BE2C (cell line): Measurements from ENCODE around the gene TGM2.

ENCODE experiments used
- DNase-seq: peaks from one replicate; pipeline ENCODE4 v3.0.0-alpha.2; 2020
- H3K27me3 ChIP-seq: fragments of 250-450 bp; sonication (Bioruptor Pico); 2 replicates; pipeline ENCODE4 v1.5.1; 2020; ENCODE audit warnings: mild to moderate bottlenecking
- H3K36me3 ChIP-seq: fragments of 250-450 bp; sonication (Bioruptor Pico); 2 replicates; pipeline ENCODE4 v1.5.1; 2020; ENCODE audit warnings: mild to moderate bottlenecking
- H3K4me1 ChIP-seq: fragments of 250-450 bp; sonication (Bioruptor Pico); 2 replicates; pipeline ENCODE4 v1.5.1; 2020
- H3K4me3 ChIP-seq: 2 replicates; pipeline ENCODE4 v1.5.1; 2011; ENCODE audit warnings: low read depth, low read length
- H3K9me3 ChIP-seq: fragments of 250-450 bp; sonication (Bioruptor Pico); 2 replicates; pipeline ENCODE4 v1.5.1; 2020
- TF ChIP-seq, protein P1 (sequence below): IDR thresholded peaks from 2 replicates; pipeline ENCODE4 v1.5.1; 2012; ENCODE audit warnings: mild to moderate bottlenecking, low read depth, low read length

The TGM2 gene

DNA sequence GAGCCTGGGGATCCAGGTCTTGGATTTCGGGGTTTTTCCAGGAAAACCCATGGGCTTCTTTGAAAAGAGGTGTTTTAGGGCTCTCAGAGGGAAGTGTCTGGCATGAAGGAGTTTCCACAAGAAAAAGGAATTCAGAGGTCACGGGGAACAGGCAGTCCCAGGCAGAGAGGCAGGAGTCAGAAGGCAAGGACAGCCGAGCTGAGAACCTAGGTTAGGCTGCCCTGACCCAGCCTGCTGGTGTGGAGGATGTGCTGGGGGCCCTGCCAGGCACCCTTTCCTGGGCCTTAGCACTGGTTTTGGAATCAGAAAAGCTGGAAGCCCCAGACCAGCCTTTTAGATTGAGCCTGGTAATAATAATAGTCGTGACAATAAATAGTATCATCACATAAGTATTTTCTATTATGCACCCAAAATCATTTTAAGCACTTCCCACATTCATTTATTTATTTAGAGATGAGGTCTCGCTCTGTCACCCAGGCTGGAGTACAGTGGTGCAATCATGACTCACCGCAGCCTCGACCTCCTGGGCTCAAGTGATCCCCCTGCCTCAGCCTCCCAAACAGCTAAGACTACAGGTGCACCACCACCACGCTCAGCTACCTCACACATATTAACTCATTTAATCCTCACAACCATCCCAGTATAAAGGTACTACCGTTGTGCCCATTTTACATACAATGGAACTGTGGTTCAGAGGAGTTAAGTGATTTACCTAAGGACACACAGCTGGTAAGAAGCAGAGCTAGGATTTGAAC is 19.9 kb downstream of the TGM2 start:
- Histone ChIP-seq H3K4me3 (no peak overlapping the region), H3K27me3 (no peaks in the 10 kb centered on the region), H3K36me3 (no peaks in the 10 kb centered on the region), H3K4me1 (peaks cover 26% of the 10 kb centered on the region), H3K9me3 (no peaks in the 10 kb centered on the region)
- no peak for DNase-seq
- TF ChIP-seq, protein P1, sequence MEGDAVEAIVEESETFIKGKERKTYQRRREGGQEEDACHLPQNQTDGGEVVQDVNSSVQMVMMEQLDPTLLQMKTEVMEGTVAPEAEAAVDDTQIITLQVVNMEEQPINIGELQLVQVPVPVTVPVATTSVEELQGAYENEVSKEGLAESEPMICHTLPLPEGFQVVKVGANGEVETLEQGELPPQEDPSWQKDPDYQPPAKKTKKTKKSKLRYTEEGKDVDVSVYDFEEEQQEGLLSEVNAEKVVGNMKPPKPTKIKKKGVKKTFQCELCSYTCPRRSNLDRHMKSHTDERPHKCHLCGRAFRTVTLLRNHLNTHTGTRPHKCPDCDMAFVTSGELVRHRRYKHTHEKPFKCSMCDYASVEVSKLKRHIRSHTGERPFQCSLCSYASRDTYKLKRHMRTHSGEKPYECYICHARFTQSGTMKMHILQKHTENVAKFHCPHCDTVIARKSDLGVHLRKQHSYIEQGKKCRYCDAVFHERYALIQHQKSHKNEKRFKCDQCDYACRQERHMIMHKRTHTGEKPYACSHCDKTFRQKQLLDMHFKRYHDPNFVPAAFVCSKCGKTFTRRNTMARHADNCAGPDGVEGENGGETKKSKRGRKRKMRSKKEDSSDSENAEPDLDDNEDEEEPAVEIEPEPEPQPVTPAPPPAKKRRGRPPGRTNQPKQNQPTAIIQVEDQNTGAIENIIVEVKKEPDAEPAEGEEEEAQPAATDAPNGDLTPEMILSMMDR = no peak

DNA sequence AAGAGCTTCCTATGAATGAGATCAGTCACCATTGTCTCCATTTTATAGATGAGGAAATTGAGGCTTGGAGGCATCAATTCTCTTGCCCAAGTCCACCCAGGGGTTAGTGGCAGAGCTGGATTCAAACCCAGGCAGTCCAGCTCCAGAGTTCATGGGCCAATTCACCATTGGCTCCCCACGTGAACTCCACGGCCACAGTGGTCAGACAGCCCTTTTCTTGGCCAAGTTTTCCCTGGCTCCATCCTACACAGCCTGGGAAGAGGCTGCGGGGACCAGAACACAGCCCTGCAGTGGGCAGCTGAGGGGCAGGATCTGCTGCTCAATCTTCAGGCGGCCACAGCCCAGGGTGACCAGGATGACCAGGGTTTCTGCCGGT is 20.5 kb downstream of the TGM2 start:
- H3K27me3 ChIP-seq = no peaks in the 10 kb centered on the region
- H3K36me3 ChIP-seq = no peaks in the 10 kb centered on the region
- no peaks in the 10 kb centered on the region for H3K9me3 ChIP-seq
- peaks cover 31% of the 10 kb centered on the region for H3K4me1 ChIP-seq
- DNase-seq = no peak
- H3K4me3 ChIP-seq = no peak overlapping the region
- TF ChIP-seq, protein P1 = no peak

DNA sequence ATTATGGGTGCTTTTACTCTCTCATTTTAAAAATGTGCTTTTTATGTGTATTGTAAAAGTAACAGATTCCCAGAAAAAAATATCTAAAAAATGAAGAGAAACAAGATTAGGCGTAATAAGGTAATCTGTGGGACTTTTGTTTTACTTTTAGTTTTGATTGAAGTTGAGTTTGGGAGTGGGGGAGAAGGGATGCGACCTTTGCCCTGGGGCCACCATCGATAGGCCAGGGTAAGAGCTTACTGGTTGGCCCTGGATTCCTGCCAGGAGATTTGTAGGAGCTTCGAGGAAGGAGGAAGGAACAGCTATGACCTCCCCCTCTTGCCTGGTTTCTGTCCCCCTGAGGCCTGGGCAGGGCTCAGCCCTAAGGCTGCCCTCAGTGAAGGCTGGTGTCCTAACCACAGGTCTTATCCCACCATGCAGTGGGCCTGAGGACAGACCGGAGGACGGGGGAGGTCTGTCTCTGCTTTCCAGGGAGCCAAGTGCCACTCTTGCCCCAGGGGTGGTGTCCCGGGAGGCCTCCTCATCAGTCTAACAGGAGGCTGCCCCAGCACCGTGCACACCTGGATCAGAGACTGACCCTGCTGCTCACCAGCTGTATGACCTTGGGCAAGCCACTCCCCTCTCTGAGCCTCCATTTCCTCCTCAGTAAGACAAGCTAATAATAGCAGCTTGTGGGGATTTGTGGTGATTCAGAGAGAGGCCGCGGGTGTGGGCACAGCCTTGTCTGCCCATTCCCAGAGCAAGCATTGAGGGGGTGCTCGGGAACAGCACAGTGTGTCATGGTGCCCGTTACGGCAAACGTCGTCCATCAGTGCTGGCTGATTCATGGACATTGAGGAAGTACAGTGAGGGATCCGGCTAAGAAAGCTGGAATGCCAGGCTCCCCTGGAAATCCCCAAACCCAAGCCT is 21.2 kb downstream of the TGM2 start:
- Histone ChIP-seq H3K4me1 (peaks cover 37% of the 10 kb centered on the region), H3K4me3 (no peak overlapping the region), H3K36me3 (no peaks in the 10 kb centered on the region), H3K9me3 (no peaks in the 10 kb centered on the region), H3K27me3 (no peaks in the 10 kb centered on the region)
- TF ChIP-seq, protein P1 = no peak
- DNase-seq = peak; percentile 32

- Histone ChIP-seq H3K4me3 (no peak overlapping the region), H3K36me3 (no peaks in the 10 kb centered on the region), H3K4me1 (peaks cover 37% of the 10 kb centered on the region), H3K27me3 (no peaks in the 10 kb centered on the region), H3K9me3 (no peaks in the 10 kb centered on the region)
- DNase-seq = no peak
- TF ChIP-seq, protein P1 = no peak
Measured at GRCh38 chr20:38143238-38143645, 21.8 kb downstream of the TGM2 start.

DNA sequence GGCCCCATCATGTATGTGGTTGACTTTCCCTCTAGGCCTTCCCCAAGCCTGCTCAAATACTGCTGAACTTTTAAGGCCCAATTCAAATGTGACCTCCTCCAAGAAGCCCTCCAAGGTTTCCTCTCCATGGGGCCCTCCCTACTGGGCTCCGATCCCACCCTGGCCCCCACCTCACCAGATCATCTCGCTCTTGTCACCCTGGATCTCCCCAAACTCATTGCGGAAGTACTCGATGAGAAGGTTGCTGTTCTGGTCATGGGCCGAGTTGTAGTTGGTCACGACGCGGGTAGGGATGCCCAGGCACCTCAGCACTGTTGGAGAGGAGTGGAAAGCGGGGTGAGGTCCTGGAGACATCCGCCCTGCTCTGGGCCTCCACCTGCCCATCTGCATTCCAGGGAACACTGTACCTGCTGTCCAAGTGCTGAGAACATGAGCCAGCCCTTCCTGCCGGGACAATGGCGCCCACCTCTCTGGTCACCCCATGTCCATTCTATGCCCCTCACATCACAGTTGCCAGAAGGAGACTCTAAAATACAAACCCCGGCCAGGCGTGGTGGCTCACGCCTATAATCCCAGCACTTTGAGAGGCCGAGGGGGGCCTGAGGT is 23.1 kb downstream of the TGM2 start:
- no peak for DNase-seq
- TF ChIP-seq, protein P1 = no peak
- Histone ChIP-seq H3K9me3 (no peaks in the 10 kb centered on the region), H3K36me3 (no peaks in the 10 kb centered on the region), H3K4me1 (peaks cover 37% of the 10 kb centered on the region), H3K4me3 (no peak overlapping the region), H3K27me3 (no peaks in the 10 kb centered on the region)
